22Rv1 (cell line): ENCODE results near the gene WDFY3.

Source experiments
- CTCF ChIP-seq: fragments of 450-650 bp; IDR thresholded peaks from 2 replicates; pipeline ENCODE4 v1.5.1; 2017; ENCODE audit warnings: mild to moderate bottlenecking
- ZFX ChIP-seq: fragments of 450-650 bp; IDR thresholded peaks from 2 replicates; pipeline ENCODE4 v1.6.1; 2017; ENCODE audit warnings: antibody characterized with exemption, borderline replicate concordance

- no peak for TF ChIP-seq CTCF
- TF ChIP-seq ZFX = no peak
Measured at GRCh38 chr4:84968925-84969324, 2.4 kb upstream of the WDFY3 start.
